ENCODE results near the gene SMIM45.

The SMIM45 gene

GRCh38 chr22:41935015-41935351, 17.0 kb upstream of the SMIM45 start:
- Histone ChIP-seq H3K4me1 (ENCODE audit: insufficient read depth) (no peaks in the 10 kb centered on the region), H3K27ac (no peak overlapping the region), H3K27me3 (no peaks in the 10 kb centered on the region), H3K9me3 (no peaks in the 10 kb centered on the region), H3K4me3 (no peak overlapping the region), H3K36me3 (no peaks in the 10 kb centered on the region)
- WGBS, 3 donors, result 87 to 91% (median 88%) methylated on average over 4 of the region's 4 CpGs
- intact Hi-C loops (cut with DNase I), result no loop called here
- no peak for TF ChIP-seq CTCF (IDR thresholded peaks at IDR 0.05)
- TF ChIP-seq POLR2A (IDR thresholded peaks at IDR 0.05), result no peak
- no peak for TF ChIP-seq EP300 (IDR thresholded peaks at IDR 0.05)
- no peak for DNase-seq

- 92 to 94% (median 92%) methylated on average over 9 of the region's 9 CpGs for WGBS, 3 donors
- Histone ChIP-seq H3K27ac (no peak overlapping the region), H3K36me3 (no peaks in the 10 kb centered on the region), H3K27me3 (no peaks in the 10 kb centered on the region), H3K4me3 (no peak overlapping the region), H3K4me1 (ENCODE audit: insufficient read depth) (no peaks in the 10 kb centered on the region), H3K9me3 (no peaks in the 10 kb centered on the region)
- intact Hi-C loops (cut with DNase I), result no loop called here
- TF ChIP-seq POLR2A (IDR thresholded peaks at IDR 0.05) (no peak), CTCF (IDR thresholded peaks at IDR 0.05) (no peak), EP300 (IDR thresholded peaks at IDR 0.05) (no peak)
- DNase-seq, result no peak
These were observed 16.4 kb upstream of the SMIM45 start for GRCh38 chr22:41935509-41935908.

GRCh38 chr22:41936894-41937169, 15.1 kb upstream of the SMIM45 start:
- H3K4me3 ChIP-seq, result no peak overlapping the region
- 91 to 98% (median 98%) methylated on average over 2 of the region's 2 CpGs for WGBS, 3 donors
- intact Hi-C loops (cut with DNase I), result no loop called here
- TF ChIP-seq POLR2A (IDR thresholded peaks at IDR 0.05) (no peak), EP300 (IDR thresholded peaks at IDR 0.05) (no peak), CTCF (IDR thresholded peaks at IDR 0.05) (no peak)
- DNase-seq, result no peak
- no peaks in the 10 kb centered on the region for H3K36me3 ChIP-seq
- no peaks in the 10 kb centered on the region for H3K9me3 ChIP-seq
- no peak overlapping the region for H3K27ac ChIP-seq
- no peaks in the 10 kb centered on the region for H3K4me1 ChIP-seq (ENCODE audit: insufficient read depth)
- H3K27me3 ChIP-seq, result no peaks in the 10 kb centered on the region

- Histone ChIP-seq H3K4me3 (no peak overlapping the region), H3K9me3 (no peaks in the 10 kb centered on the region), H3K27me3 (no peaks in the 10 kb centered on the region), H3K36me3 (no peaks in the 10 kb centered on the region), H3K4me1 (ENCODE audit: insufficient read depth) (no peaks in the 10 kb centered on the region), H3K27ac (no peak overlapping the region)
- 78 to 86% (median 85%) methylated on average over 13 of the region's 13 CpGs for WGBS, 3 donors
- no peak for DNase-seq
- TF ChIP-seq CTCF (IDR thresholded peaks at IDR 0.05) (no peak), POLR2A (IDR thresholded peaks at IDR 0.05) (no peak), EP300 (IDR thresholded peaks at IDR 0.05) (no peak)
- intact Hi-C loops (cut with DNase I), result loop anchor here (2.0 to 10.0 kb wide), 4 partner anchors 115 to 243 kb away; partner anchors contain the start of gene MEI1 (in 2 of the 4)
These were observed 11.7 kb upstream of the SMIM45 start for GRCh38 chr22:41939981-41940831.

Data from ovary (tissue), 7 donors.